Measurements from ENCODE around the gene GEMIN7. TPM values are rescaled to one million over a fixed set of nuclear protein-coding genes. Genes with fewer than 3 reads are reported as not detected.

GEMIN7 gene
- total and polyA plus RNA-seq, 4 donors = 18.7 to 29.0 (median 22.7) TPM

DNA sequence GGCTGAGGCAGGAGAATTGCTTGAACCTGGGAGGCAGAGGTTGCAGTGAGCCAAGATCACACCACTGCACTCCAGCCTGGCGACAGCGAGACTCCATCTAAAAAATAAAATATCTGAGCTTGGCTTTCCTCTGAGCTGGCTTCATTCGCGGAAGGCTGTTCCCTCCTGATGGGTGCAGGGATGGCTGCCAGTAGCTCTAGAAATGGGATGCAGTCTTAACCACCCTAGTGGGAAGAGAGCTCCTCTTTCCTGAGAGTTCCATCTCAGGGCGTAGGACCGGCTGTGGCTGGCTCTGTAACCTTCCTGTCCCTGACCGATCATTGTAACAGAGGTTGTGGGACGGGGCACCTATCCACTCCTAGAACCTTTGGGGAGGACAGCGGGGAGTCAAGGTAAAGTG lies 46.3 kb downstream of the GEMIN7 start:
- peaks cover 0 to 7% (median 0%) of the 10 kb centered on the region in 5 donors for H3K4me1 ChIP-seq (ENCODE audit: control insufficient read depth in 5 of 5, insufficient read depth in 5 of 5, low read length in 5 of 5)
- ATAC-seq (ENCODE audit: insufficient read depth, low FRiP score) (no peak), DNase-seq (no peak)
- H3K27me3 ChIP-seq (ENCODE audit: control insufficient read depth in 3 of 3, insufficient read depth in 3 of 3, low read length in 2 of 3) = no peaks in the 10 kb centered on the region
- no peak overlapping the region for H3K27ac ChIP-seq (ENCODE audit: low read depth in 1 of 2, low read length in 1 of 2)
- H3K9me3 ChIP-seq (ENCODE audit: control insufficient read depth in 4 of 4, insufficient read depth in 3 of 4, low read length in 3 of 4) = no peaks in the 10 kb centered on the region
- H3K4me3 ChIP-seq = no peak overlapping the region
- no peaks in the 10 kb centered on the region for H3K36me3 ChIP-seq (ENCODE audit: control insufficient read depth in 4 of 4, insufficient read depth in 4 of 4, low read length in 4 of 4)
- no peak overlapping the region for H3K9ac ChIP-seq (ENCODE audit: insufficient read depth in 1 of 2, low read length in 2 of 2)
- WGBS, 2 donors = 95 to 98% methylated on average over 9 of the region's 9 CpGs
- TF ChIP-seq, protein P1, sequence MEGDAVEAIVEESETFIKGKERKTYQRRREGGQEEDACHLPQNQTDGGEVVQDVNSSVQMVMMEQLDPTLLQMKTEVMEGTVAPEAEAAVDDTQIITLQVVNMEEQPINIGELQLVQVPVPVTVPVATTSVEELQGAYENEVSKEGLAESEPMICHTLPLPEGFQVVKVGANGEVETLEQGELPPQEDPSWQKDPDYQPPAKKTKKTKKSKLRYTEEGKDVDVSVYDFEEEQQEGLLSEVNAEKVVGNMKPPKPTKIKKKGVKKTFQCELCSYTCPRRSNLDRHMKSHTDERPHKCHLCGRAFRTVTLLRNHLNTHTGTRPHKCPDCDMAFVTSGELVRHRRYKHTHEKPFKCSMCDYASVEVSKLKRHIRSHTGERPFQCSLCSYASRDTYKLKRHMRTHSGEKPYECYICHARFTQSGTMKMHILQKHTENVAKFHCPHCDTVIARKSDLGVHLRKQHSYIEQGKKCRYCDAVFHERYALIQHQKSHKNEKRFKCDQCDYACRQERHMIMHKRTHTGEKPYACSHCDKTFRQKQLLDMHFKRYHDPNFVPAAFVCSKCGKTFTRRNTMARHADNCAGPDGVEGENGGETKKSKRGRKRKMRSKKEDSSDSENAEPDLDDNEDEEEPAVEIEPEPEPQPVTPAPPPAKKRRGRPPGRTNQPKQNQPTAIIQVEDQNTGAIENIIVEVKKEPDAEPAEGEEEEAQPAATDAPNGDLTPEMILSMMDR (IDR thresholded peaks at IDR 0.05; ENCODE audit: control extremely low read depth, extremely low read depth) = no peak

DNA sequence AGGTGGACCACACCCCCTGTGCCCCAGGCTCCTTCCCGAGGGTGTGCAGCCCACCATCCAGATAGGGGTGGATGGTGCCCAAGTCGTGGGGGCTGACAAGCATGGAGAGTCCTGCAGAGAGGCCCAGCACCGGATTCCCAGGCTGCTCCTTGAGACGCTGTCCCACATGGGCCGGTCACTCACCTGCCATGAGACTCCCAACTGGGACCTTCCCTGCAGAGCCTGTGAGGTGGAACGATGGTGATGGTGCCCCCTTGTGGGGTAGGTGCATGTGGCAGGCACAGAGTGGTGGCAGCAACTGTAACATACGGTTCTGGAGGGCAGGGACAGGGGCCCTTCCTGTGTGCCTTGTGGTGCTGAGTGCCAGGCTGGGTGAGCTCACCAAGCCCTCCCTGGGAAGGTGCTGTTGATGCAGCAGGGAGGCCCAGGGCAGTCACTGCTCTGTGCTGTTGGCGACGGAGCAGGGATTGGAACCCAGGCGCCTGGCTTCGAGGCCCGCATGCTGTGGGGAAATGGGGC lies 47.0 kb downstream of the GEMIN7 start:
- Histone ChIP-seq H3K9ac (ENCODE audit: insufficient read depth in 1 of 2, low read length in 2 of 2) (no peak overlapping the region), H3K27ac (ENCODE audit: low read depth in 1 of 2, low read length in 1 of 2) (no peak overlapping the region)
- peak; percentile 77 for ATAC-seq (ENCODE audit: insufficient read depth, low FRiP score)

DNA sequence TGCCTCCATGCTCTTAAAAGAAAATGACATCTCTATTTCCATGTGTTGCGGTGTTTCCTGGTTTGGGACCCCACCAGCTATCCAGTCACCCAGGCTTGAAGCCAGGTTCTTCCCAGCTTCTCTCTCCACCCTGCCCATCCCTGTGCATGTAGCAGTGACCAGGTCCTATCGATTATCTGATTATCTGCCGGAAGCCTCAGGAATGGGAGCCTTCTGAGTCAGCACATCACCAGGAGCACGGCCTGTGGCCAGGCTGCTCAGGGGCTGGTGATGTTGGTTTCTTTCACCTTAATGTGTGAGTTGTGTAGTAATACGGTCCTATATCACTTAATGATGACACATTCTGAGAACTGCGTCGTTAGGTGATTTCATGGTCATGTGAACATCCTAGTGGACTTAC lies 47.6 kb downstream of the GEMIN7 start:
- no peak for DNase-seq
- Histone ChIP-seq H3K9ac (ENCODE audit: insufficient read depth in 1 of 2, low read length in 2 of 2) (no peak overlapping the region), H3K4me3 (no peak overlapping the region), H3K27ac (ENCODE audit: low read depth in 1 of 2, low read length in 1 of 2) (no peak overlapping the region), H3K27me3 (ENCODE audit: control insufficient read depth in 3 of 3, insufficient read depth in 3 of 3, low read length in 2 of 3) (no peaks in the 10 kb centered on the region), H3K9me3 (ENCODE audit: control insufficient read depth in 4 of 4, insufficient read depth in 3 of 4, low read length in 3 of 4) (no peaks in the 10 kb centered on the region), H3K4me1 (ENCODE audit: control insufficient read depth in 5 of 5, insufficient read depth in 5 of 5, low read length in 5 of 5) (peaks cover 0 to 4% (median 0%) of the 10 kb centered on the region in 5 donors), H3K36me3 (ENCODE audit: control insufficient read depth in 4 of 4, insufficient read depth in 4 of 4, low read length in 4 of 4) (no peaks in the 10 kb centered on the region)
- no peak for ATAC-seq (ENCODE audit: insufficient read depth, low FRiP score)
- TF ChIP-seq, protein P1 (IDR thresholded peaks at IDR 0.05; ENCODE audit: control extremely low read depth, extremely low read depth) = no peak
- 93 to 96% methylated on average over 7 of the region's 7 CpGs for WGBS, 2 donors

More for the DNA sequence above, 47.0 kb downstream of the GEMIN7 start:
- peak in 2 of 3 donors; percentile 32 to 43 for DNase-seq
- TF ChIP-seq, protein P1 (IDR thresholded peaks at IDR 0.05; ENCODE audit: control extremely low read depth, extremely low read depth) = peak; percentile 56
- Histone ChIP-seq H3K36me3 (ENCODE audit: control insufficient read depth in 4 of 4, insufficient read depth in 4 of 4, low read length in 4 of 4) (no peaks in the 10 kb centered on the region), H3K4me3 (no peak overlapping the region), H3K4me1 (ENCODE audit: control insufficient read depth in 5 of 5, insufficient read depth in 5 of 5, low read length in 5 of 5) (peaks cover 0 to 5% (median 0%) of the 10 kb centered on the region in 5 donors), H3K9me3 (ENCODE audit: control insufficient read depth in 4 of 4, insufficient read depth in 3 of 4, low read length in 3 of 4) (no peaks in the 10 kb centered on the region), H3K27me3 (ENCODE audit: control insufficient read depth in 3 of 3, insufficient read depth in 3 of 3, low read length in 2 of 3) (no peaks in the 10 kb centered on the region)
- 56 to 63% methylated on average over 12 of the region's 12 CpGs for WGBS, 2 donors

DNA sequence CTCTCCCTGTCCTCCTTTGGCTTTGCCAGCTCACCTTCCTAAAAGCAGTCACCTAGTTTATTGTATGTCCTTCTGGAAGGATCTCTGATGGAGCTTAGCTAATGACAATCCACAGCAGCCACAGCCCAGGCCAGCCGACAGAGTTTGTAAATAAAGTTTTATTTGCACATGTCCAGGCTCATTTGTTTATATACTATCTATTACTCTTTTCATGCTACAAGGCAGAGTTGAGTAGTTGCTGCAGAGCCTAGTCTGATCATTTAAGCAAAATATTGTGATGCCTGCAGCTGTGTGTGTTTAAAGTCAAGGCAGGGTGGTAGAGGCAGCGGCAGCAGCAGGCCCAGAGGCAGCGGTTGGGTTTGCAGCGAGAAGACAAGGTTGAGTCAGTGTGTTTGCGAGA lies 49.1 kb downstream of the GEMIN7 start:
- Histone ChIP-seq H3K9me3 (ENCODE audit: control insufficient read depth in 4 of 4, insufficient read depth in 3 of 4, low read length in 3 of 4) (no peaks in the 10 kb centered on the region), H3K4me3 (no peak overlapping the region), H3K27ac (ENCODE audit: low read depth in 1 of 2, low read length in 1 of 2) (no peak overlapping the region), H3K4me1 (ENCODE audit: control insufficient read depth in 5 of 5, insufficient read depth in 5 of 5, low read length in 5 of 5) (peaks cover 0 to 4% (median 0%) of the 10 kb centered on the region in 5 donors), H3K9ac (ENCODE audit: insufficient read depth in 1 of 2, low read length in 2 of 2) (no peak overlapping the region), H3K27me3 (ENCODE audit: control insufficient read depth in 3 of 3, insufficient read depth in 3 of 3, low read length in 2 of 3) (no peaks in the 10 kb centered on the region), H3K36me3 (ENCODE audit: control insufficient read depth in 4 of 4, insufficient read depth in 4 of 4, low read length in 4 of 4) (no peaks in the 10 kb centered on the region)
- WGBS, 2 donors = 93% methylated on average over 5 of the region's 5 CpGs
- TF ChIP-seq, protein P1 (IDR thresholded peaks at IDR 0.05; ENCODE audit: control extremely low read depth, extremely low read depth) = no peak
- DNase-seq = no peak
- ATAC-seq (ENCODE audit: insufficient read depth, low FRiP score) = no peak

All from lung (tissue), 12 donors.